Lower leg skin (tissue), 3 donors: Measurements from ENCODE around the gene PIWIL4.

Experiments used
- CTCF ChIP-seq, 3 donors: fragments of 450-650 bp; IDR thresholded peaks; one replicate each; pipeline ENCODE4 v1.5.1; 2016; ENCODE audit warnings: antibody characterized with exemption in 3 of 3, mild to moderate bottlenecking in 3 of 3, moderate library complexity in 2 of 3
- POLR2A ChIP-seq, 2 donors: fragments of 450-650 bp; IDR thresholded peaks; one replicate each; pipeline ENCODE4 v1.6.1; 2016 to 2017; ENCODE audit warnings: antibody characterized with exemption in 2 of 2, mild to moderate bottlenecking in 1 of 2, moderate library complexity in 1 of 2

DNA sequence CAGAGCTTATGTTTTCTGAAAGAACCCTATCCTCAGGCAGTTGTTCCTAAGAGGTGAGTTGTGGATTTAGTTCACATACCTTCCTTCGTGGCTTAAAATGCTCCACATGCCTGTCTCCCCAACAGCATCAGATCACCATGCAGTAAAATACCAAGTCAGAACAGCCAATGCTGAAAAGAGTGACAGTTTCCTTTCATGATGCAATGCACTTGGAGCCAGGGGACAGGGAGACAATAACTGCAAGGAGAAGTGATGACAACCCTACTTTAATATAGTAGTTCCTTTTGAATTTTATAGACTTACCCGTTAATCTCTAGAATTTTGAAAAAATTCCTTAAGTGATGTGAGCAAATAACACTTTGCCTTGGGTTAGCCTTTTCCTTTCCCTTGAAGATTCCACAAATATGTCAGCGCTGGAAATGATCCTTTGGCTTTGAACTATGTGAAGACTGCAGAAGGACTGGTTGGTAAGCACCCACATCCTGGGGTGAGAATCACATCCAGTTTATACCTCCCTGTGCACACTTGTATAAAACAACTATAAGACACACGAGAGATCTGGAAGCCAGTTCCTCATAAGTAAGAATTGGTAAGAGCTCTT is 71.2 kb downstream of the PIWIL4 start:
- TF ChIP-seq CTCF (IDR thresholded peaks at IDR 0.05) (no peak), POLR2A (IDR thresholded peaks at IDR 0.05) (no peak)
